Panc1 (cell line): Measurements from ENCODE around the gene ELOVL2.

Experiments used
- CTCF ChIP-seq: fragments of 450-650 bp; IDR thresholded peaks from 2 replicates; pipeline ENCODE4 v1.5.1; 2017; ENCODE audit warnings: mild to moderate bottlenecking
- POLR2AphosphoS5 ChIP-seq: IDR thresholded peaks from 2 replicates; pipeline ENCODE4 v1.6.1; 2012; ENCODE audit warnings: mild to moderate bottlenecking, low read depth, low read length, moderate library complexity
- TCF7L2 ChIP-seq: IDR thresholded peaks from 2 replicates; pipeline ENCODE4 v1.6.1; 2011; ENCODE audit warnings: mild to moderate bottlenecking, low read depth, low read length, inconsistent platforms

DNA sequence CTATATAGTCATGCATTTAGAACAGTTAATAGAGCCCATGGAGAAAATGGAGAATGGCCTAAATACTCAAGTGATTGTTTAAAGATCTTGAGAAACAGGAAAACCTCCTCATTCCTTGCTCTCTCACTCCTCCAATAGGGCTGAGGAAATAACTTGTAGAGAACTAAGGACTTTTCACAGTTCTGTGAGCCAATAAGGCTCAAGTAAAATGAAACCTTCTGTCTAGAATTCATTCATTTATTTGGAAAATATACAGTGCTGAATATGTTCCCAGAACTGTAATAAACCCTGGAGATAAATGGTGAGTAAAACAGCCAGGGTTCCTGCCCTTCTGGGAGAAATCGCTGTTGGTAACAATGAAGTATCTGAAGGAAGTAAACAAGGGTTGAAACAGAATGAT lies 35.3 kb downstream of the ELOVL2 start:
- TF ChIP-seq CTCF (no peak), TCF7L2 (no peak), POLR2AphosphoS5 (no peak)
